GM12801 (cell line): ENCODE data around the gene GRM7.

Experiments used
- CTCF ChIP-seq: IDR thresholded peaks from one replicate; pipeline ENCODE4 v1.5.1; 2011; ENCODE audit warnings: control low read depth; ENCODE audit not compliant: insufficient read length; ENCODE audit errors: extremely low read depth

Gene GRM7

GRCh38 chr3:7204848-7205156 is 343.9 kb downstream of the GRM7 start:
- TF ChIP-seq CTCF: no peak

- TF ChIP-seq CTCF: no peak
These were observed 344.6 kb downstream of the GRM7 start for GRCh38 chr3:7205535-7205934.

GRCh38 chr3:7205962-7206361 is 345.0 kb downstream of the GRM7 start:
- TF ChIP-seq CTCF: no peak

GRCh38 chr3:7207125-7207524 is 346.2 kb downstream of the GRM7 start:
- no peak for TF ChIP-seq CTCF

- TF ChIP-seq CTCF: no peak
These were observed 347.0 kb downstream of the GRM7 start for GRCh38 chr3:7207928-7208327.

- no peak for TF ChIP-seq CTCF
These were observed 348.2 kb downstream of the GRM7 start for GRCh38 chr3:7209098-7209497.

- TF ChIP-seq CTCF: no peak
These were observed 350.8 kb downstream of the GRM7 start for GRCh38 chr3:7211740-7212139.

GRCh38 chr3:7215706-7216105 is 354.8 kb downstream of the GRM7 start:
- no peak for TF ChIP-seq CTCF
